Measurements from ENCODE around the gene FSTL1.
"Not testable (repeated sequence)": the region's sequence is repeated elsewhere in the genome, so short reads cannot be mapped to it uniquely, and the experiment has no call there.

The FSTL1 gene

GRCh38 chr3:120410541-120410940, 40.3 kb downstream of the FSTL1 start:
- DNase-seq: no peak

GRCh38 chr3:120410116-120410515, 40.7 kb downstream of the FSTL1 start:
- no peak for DNase-seq

GRCh38 chr3:120407508-120408287, 43.1 kb downstream of the FSTL1 start:
- no peak for DNase-seq

GRCh38 chr3:120404876-120405275, 45.9 kb downstream of the FSTL1 start:
- DNase-seq: no peak

GRCh38 chr3:120402257-120402656, 48.5 kb downstream of the FSTL1 start:
- DNase-seq: no peak

- DNase-seq: no peak
Measured at GRCh38 chr3:120399372-120399771, 51.4 kb downstream of the FSTL1 start.

- DNase-seq: no peak
Measured at GRCh38 chr3:120396469-120396868, 54.3 kb downstream of the FSTL1 start.

- no peak for DNase-seq
Measured at GRCh38 chr3:120394347-120394746, 56.4 kb downstream of the FSTL1 start.

GRCh38 chr3:120393761-120394160, 57.0 kb downstream of the FSTL1 start:
- DNase-seq: no peak

- no peak for DNase-seq
Measured at GRCh38 chr3:120393243-120393642, 57.5 kb downstream of the FSTL1 start.

GRCh38 chr3:120382941-120383447, 67.8 kb downstream of the FSTL1 start:
- DNase-seq: no peak

- DNase-seq: no peak
Measured at GRCh38 chr3:120381503-120381902, 69.3 kb downstream of the FSTL1 start.

- not testable (repeated sequence) for DNase-seq
Measured at GRCh38 chr3:120377948-120378347, 72.8 kb downstream of the FSTL1 start.

GRCh38 chr3:120370463-120370862, 80.3 kb downstream of the FSTL1 start:
- no peak for DNase-seq

- DNase-seq: no peak
Measured at GRCh38 chr3:120369037-120369467, 81.7 kb downstream of the FSTL1 start.

- no peak for DNase-seq
Measured at GRCh38 chr3:120368172-120368571, 82.6 kb downstream of the FSTL1 start.

- no peak for DNase-seq
Measured at GRCh38 chr3:120364821-120365220, 86.0 kb downstream of the FSTL1 start.

GRCh38 chr3:120364101-120364500, 86.7 kb downstream of the FSTL1 start:
- no peak for DNase-seq

- DNase-seq: no peak
Measured at GRCh38 chr3:120357807-120358206, 93.0 kb downstream of the FSTL1 start.

- DNase-seq: no peak
Measured at GRCh38 chr3:120355486-120355885, 95.3 kb downstream of the FSTL1 start.

- DNase-seq: no peak
Measured at GRCh38 chr3:120353463-120353862, 97.3 kb downstream of the FSTL1 start.

- DNase-seq: no peak
Measured at GRCh38 chr3:120352017-120352416, 98.8 kb downstream of the FSTL1 start.

- DNase-seq: no peak
Measured at GRCh38 chr3:120350401-120350941, 100.3 kb downstream of the FSTL1 start.

GRCh38 chr3:120349855-120350125, 101.0 kb downstream of the FSTL1 start:
- no peak for DNase-seq

Measured in activated CD4-positive, alpha-beta T cell treated with anti-CD3 and anti-CD28 coated beads, Interleukin-2, amount 50 U/mL, for 4 hours (primary cell).